Eye (tissue), 1 donor: ENCODE measurements around the gene YBEY.

Source experiments
- DNase-seq: peaks from one replicate; pipeline ENCODE4 v3.0.0-alpha.2; 2015

Gene YBEY

GRCh38 chr21:46334351-46335140 is 48.4 kb downstream of the YBEY start:
- no peak for DNase-seq

GRCh38 chr21:46336603-46337002 is 50.5 kb downstream of the YBEY start:
- DNase-seq: no peak

GRCh38 chr21:46340998-46341397 is 54.9 kb downstream of the YBEY start:
- DNase-seq: no peak

- no peak for DNase-seq
Measured at GRCh38 chr21:46344219-46344915, 58.2 kb downstream of the YBEY start.

GRCh38 chr21:46345861-46346260 is 59.7 kb downstream of the YBEY start:
- DNase-seq: no peak

GRCh38 chr21:46346296-46347202 is 60.4 kb downstream of the YBEY start:
- DNase-seq: no peak

GRCh38 chr21:46347203-46347550 is 61.0 kb downstream of the YBEY start:
- DNase-seq: no peak
